Non-pigmented ciliary epithelial cell (primary cell): Measurements from ENCODE around the gene PDZD2.

Experiments
- DNase-seq: peaks from one replicate; pipeline ENCODE4 v3.0.0-alpha.2; 2010; ENCODE audit warnings: low read depth

Gene PDZD2

DNA sequence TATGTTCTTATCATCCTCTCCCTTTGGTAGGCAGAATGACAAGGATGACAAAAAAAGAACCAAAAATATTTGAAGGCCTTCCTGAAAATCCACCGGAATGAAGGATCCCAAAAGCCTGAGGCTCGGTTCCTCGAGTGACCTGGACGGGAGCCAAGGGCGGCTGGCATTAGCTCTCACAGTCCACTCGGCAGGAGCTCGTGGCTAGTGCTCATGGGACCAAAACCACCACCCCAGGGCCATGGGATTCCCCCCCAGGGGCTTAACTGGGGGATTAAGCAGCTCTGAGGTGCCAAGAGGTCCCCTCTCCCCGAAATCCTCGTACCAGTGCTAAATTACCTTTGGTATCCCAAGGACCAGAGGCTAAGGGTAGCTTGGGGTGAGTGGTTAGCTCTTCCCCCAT lies 586 bp upstream of the PDZD2 start:
- no peak for DNase-seq

DNA sequence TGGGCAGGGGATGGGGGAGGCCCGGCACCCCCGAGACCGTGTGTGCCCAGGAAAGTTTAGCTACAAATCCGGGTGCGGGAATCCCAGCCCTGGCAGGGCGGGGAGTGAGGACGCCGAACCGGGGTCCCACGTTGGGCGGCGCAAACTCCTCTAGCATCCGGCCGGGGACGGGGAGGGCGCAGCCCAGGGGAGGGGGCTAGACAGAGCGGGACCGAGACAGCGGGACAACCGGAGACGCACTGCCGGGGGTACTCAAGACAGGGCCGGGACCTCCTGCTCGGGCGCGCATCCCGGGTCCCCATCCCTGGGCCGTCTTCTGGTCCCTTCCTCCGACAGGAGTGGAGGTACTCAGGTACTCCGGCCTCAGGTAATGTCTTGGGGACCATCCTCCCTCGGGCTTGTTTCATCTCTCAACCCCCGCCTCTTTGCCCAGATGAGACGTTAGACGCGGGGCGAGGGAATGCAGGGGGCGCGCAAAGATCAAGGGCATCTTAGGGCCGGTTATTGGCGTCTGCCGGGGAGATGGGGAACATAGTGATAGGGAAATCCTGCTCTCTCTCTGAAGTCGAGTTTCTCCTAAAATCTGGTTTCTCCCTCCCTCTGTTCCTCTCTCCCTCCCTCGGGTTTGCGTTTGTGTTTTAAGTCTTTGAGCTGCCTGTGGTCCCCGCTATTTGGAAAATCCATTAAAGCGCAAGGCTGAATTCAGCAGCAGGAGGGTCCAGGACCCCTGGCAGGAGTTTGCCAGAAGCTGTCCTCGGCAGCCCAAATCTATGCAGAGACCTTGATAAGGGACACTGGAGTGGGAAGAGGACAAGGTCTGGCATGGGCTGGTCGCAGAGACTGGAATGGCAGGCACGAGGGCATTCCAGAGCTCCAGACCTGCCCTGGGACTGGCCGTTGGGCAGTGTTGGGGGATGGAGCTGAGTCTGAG lies 815 bp downstream of the PDZD2 start:
- no peak for DNase-seq

DNA sequence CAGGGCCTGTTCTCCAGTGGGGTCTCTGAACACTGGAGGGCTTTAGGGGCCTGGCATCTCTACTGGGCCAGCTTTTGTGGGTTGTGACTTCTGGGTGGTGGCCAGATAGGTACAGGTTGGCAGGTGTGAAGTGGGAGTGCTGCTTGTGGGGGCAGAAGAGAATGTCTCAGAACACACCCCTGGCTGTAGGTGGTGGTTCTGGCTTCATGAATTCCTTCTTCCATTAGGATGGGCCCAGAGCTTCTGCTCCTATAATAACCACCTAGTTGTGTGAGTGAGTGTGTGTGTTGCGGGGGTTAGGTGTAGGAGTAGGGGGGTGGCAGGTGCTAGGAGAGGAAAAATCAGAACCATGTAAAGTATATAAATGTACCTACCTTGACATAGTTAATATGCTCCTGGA lies 1.6 kb downstream of the PDZD2 start:
- no peak for DNase-seq

DNA sequence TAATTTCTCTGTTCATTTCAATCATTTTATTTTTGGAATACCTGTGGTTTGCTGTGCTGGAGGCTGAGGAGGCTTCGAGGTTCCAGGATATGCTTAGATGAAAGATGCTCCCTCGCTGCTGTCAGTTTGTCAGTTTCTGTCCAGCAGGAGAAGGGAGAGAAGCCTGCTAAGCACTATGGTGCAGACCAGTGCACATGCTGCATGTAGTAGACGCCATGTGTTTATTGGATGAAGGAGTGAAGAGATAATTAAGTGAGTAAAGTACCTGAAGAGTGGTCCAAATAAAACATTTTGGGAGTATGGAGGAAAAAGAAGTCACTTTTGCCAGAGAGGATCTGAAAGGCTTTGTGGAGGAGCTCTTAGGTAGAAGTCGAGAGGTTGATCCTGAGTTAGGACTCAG lies 2.1 kb downstream of the PDZD2 start:
- DNase-seq = no peak

DNA sequence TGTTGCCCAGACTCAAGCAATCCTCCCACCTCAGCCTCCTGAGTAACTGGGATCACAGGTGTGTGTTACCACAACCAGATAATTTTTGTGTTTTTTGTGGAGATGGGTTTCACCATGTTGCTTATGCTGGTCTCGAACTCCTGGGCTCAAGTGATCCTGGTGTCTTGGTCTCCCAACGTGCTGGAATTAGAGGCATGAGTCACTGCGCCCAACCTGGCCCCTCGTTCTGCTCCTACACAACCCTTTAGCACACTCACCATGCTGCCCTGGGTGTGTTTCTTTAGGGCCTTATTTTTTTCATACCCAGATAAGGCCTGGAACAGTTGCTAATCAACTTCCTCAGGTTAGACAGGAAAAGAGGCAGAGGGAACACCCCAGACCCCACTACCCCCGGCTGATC lies 2.6 kb downstream of the PDZD2 start:
- DNase-seq = no peak

DNA sequence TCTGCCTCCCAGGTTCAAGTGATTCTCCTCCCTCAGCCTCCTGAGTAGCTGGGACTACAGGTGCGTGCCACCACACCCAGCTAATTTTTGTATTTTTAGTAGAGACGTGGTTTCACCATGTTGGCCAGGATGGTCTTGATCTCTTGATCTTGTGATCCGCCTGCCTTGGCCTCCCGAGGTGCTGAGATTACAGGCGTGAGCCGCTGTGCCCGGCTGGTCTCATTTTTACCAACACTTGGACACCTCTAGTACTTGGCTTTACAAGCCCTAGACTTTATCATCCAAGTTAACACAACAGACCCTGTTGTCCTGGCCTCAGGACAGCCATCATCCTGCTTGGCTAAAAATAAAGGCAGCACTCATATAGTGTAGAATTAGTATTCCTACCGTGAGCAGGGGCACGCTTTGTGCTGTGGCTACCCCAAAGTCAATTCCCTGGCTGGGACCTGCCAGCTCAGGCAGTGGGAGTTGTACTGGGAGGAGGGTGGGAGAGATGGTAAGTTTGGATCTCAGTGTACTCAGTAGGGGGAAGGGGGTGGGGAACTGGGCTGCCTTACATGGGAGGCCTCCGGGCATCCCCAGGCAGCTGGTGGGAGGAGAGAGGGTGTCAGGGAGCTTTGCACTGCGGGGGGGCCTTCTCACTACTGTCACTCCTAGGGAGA lies 6.6 kb downstream of the PDZD2 start:
- DNase-seq = no peak

DNA sequence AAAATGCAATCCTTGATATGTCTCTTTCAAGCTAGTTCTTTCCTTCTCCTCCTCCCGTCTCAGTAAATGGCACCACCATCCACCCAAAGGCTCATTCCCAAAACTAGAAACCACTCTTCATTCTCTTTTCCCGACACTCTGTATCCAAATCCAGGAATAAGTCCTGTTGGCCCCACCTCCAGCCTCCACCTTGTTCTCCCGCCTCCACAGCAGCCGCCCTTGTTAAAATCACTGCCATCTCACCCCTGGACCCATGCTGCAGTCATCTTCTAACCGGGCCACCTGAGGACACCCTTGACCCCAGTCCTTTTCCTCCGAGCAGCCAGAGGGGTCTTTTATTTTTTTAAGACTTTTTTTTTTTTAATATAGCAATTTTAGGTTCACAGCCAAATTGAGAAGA lies 9.4 kb downstream of the PDZD2 start:
- no peak for DNase-seq

DNA sequence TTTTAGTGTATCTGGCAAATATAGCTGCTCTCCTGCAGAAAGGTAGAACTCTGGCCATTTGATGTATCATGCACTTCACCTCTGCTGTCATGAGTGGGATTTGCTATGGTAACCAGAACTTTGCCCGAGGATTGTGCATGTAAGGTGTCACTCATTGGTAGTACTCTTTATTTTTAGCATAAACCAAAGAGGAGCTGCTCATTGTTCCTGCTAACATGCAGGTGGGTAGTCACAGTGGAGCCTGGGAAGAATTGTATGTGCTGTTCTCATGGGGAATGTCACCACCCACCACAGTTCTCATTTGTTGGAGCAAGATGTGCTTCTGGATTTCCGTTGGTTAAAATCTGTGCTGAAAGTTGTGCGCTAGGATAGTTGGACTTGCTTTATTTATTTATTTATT lies 12.3 kb downstream of the PDZD2 start:
- DNase-seq = no peak

DNA sequence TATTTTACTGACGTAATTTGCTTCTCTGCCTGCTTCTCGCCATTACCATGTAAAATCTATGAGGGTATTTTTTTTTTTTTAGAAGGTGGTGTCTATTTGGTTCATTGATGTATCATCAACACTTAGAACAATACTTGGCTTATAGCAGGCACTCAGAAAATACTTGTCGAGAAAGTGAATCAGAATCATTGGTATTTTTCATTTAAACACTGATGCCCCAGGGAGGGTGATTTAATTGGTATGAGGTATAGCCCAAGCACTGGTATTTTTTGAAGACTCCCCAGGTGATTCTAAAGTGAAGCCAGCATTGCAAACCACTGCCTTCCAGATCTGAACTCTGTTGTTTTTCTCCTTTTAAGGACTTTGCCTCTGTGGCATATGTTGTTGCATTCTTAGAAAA lies 16.6 kb downstream of the PDZD2 start:
- DNase-seq = no peak

DNA sequence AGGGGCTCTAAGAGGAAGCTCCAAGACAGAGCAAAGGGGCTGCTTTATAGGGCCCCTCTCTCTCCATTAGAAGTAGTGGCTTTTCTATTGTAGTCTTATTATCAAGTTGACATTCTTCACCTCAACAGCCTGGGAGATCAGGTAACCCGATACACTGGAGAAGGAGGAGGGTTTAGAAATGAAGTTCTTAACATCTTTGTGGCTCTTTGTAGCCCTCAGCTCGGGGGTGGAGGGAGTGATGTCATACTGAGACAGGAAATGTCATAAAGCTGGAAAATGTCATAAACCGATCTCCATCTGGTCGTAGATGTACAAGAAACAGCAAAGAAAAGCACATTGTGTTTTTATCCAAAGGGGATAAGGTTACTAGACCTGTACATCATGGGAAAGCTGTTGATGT lies 17.9 kb downstream of the PDZD2 start:
- no peak for DNase-seq

DNA sequence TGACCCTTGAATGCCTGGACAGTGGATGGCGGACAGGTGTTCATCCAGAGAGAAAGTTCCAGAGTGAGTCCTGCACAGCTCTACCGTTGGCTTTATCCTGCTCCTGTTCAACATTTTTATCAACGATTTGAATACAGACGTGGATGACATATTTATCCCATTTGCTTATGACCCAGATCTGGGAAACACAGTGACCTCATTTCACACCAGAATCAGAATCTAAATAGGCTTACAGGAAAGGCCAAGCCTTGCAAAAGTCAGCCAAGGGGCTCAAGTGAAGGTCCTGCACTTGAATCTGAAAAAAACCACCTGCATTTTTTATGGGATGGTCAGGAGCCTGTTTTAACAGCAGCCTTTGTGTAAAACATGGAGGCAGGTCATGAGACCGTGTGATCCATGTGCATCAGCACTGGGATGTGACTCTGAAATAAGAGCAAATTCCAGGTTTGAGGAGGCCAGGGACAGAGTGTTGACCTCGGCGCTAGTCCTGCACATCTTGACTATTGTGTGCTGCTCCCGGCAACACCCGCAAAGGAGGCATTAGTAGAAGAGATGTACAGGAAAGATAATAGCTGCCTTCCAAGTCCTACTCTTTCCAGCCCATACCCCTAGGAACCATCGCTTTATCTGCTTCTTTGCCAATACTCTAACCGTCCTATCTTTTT lies 18.5 kb downstream of the PDZD2 start:
- DNase-seq = no peak

DNA sequence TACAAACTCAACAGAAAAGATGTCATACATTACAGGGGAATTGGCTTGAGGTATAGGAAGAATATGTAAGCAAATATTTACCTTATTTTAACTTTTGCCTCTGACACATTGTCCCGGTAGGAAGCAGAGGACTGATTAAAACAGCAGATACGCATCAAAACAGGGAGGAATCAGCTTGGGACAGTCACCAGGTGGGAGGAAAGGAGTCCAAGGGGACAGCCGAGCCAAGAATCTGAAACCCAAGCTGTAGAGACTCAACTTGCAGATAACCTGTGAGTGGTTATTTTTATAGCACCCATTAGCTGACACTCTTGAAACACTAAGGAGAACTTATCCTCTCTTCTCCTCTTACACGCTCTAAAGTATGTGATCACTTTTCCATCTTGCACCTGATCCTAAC lies 22.3 kb downstream of the PDZD2 start:
- DNase-seq = no peak

DNA sequence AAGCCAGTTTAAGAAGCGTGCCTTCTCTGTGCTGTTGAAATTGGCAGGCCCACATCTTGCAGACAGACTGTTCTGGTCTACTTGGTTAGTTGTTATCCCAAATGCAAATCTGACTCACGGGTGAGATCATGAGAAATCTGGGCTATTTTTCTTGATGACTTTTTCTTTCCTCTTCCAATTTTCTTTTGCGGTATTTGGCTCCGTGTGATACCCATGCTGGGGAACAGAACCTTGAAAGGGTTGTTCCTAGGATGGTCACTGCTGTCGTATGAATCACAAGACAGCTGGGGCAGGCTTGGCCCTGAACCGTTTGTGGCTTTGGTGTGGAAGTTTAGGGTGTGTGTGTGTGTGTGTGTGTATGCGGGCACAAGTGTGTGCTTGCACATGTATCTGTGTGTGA lies 24.6 kb downstream of the PDZD2 start:
- no peak for DNase-seq

DNA sequence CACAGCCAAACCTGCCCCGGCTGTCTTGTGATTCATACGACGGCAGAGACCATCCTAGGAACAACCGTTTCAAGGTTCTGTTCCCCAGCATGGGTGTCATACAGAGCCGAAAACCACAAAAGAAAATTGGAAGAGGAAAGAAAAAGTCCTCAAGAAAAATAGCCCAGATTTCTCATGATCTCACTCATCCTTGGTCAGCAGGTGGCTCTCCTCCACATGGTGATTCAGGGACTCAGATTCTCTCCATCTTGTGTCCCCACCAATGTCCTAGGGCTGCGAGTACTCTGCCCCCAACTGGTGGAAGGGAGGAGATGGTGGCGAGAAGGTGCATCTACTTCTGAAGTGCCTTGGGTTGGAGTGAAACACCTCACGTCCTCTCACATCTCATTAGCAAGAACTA lies 25.6 kb downstream of the PDZD2 start:
- DNase-seq = no peak

DNA sequence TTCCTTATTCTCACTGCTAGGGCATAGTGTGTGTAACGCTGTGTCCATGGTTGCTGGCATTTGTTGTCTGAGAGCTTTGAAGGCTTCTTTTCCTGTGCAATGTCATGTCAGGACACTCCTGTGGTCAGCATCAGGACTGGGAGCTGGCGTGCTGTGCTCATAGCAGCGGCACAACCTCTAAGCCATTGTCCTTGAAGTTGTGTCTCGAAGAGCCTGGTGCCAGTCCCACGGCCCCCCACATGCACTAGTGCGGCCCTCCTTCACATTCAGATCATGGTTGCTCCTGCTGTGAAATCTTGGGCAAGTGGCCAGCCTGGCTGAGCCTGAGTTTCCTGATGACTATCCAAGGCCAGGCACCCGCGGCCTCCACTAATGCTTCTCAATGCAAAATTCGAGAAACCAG lies 32.4 kb downstream of the PDZD2 start:
- no peak for DNase-seq

DNA sequence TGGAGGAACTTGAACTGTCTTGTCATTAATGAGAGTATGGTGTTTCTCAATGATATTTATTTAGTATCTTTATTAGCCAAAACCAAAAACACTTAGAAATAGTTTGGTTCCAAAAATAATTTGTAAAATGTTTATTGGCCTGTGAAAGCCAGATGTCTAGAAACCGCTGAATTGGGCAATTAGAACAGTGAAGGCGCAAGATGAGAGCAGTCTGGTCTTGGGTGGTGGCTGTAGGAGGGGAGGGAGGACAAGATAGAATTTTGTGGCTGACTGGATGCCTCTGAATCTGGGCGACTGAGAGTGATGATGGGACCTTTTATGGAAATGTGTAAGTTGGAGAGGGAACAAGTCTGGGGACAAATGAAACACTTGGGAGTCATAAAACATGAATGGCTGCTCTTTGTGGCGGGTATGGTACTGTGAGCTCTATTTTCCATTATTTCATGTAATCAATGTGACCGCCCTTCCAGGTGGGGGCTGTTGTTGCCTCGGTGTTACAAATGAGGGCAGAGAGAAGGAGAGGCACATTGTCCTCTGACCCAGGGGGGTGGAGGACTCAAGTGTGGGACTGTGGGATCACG lies 35.5 kb downstream of the PDZD2 start:
- DNase-seq = no peak

DNA sequence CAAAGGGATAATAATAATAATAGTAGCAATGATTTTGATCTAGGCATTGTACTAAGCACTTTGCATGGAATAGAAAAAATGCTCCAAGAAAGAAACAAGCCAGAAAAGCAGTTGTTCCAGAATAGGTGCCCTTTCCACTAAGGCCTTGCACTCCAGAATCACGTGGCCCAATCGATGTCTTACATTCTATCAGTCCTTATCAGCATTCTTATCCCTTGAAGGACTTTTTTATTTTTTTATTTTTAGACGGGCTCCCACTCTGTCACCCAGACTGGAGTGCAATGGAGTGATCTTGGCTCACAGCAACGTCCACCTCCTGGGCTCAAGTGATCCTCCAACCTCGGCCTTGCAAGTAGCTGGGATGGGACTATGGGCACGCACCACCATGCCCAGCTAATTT lies 36.5 kb downstream of the PDZD2 start:
- DNase-seq = no peak

DNA sequence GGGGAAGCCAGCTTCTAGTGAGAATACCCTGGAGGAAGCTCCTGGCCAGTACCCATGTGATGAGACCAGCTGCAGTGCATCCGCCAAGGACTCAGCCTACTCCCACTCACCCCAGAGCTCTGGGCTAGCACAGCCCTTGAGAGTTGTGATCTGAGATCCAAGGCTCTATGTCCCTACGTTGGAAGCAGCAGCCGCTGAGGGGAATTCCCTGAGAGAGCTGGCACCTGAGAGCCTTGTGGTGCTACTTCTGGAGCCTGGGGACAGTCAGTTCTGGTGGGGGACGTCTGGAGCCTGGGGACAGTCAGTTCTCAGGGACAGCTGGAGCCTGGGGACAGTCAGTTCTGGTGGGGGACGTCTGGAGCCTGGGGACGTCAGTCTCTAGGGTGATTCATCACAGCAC lies 39.2 kb downstream of the PDZD2 start:
- no peak for DNase-seq

DNA sequence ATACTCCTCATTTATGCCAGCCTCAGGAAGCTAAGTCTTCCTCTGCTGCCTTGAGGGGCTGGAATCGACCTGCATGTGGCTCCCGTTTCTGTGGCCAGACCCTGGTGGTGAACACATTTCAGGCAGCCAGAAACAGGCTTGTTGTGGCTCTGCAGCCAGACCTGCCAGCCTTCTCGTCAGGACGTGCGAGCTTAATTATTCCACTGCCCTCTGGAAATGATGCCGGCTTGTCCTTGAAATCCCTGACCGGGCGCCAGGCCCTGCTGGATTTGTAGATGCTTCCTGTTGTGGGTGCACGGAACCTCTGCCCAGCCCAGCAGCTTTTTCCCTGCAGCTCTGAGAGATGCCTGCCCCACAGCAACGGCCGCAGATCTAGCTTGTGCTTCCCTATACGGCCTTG lies 41.6 kb downstream of the PDZD2 start:
- no peak for DNase-seq

DNA sequence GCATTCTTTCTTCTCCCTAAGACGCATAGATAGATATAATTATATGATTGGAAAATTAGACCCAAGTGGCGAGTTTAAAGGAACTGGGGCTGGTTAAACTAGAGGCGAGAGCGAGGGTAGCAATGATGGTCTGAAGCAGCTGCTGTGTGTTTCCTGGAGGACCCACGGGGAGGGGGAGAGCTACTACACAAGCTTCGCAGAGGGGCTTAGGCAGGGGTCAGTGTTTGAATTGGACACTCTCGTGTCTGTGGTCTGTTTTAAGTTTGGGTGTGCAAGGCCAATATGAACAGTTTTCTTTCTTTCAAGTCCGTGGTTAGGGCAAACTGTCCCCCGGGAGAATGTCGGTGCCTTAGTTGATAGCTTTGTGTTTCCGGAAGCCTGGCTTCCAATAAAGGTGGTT lies 43.1 kb downstream of the PDZD2 start:
- no peak for DNase-seq

DNA sequence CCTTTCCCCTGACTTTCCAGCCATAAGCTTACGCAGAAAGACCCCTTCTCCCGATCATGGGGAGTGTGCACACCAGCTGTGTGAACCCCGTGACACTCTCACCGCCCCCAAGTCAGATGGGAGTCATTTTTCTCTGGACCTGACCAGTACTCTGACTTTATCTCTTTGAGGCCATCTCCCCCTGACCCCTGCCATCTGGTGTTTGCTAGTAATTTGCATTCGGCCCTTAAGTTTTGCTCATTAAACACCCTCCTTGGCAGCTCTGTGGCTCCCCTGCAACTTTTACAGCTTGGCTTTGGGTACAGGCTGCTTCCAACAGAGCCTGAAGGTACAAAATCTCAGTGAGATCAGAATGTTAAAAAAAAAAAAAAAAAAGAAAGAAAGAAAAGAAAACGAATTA lies 43.9 kb downstream of the PDZD2 start:
- DNase-seq = no peak

DNA sequence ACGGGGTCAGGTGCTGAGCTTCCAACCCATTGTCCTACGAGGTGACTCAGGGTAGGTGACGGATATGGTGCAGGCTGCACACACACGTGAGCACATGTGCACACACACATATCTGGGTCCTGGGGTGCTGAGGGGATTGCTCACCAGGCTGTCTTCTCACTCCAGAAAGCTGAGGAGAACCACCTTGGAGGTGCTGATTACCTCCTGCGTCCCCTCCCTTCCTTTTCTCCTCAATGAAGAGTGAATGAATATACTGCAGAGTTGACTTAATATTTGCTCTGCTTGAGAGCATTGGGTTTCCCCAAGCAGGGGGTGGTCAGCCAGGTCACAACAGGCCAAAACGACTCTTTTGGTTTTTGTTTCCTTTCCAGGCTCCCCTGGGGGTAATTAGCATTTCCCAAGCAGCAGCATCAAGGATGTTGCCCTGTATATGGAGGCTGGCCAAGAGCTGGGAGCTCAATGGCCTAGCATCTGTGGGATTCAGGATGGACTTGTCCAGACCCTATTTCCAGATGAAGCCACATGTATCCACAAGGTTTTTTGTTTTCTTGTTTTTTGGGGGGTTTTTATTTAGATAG lies 49.7 kb downstream of the PDZD2 start:
- no peak for DNase-seq
